Measurements from ENCODE around the gene ERLEC1.
"Not testable (repeated sequence)": the region's sequence is repeated elsewhere in the genome, so short reads cannot be mapped to it uniquely, and the experiment has no call there.

Gene ERLEC1

GRCh38 chr2:53755121-53755520 lies 31.7 kb upstream of the ERLEC1 start:
- H3K27me3 ChIP-seq: no peaks in the 10 kb centered on the region
- TF ChIP-seq Cebpa-rat (IDR thresholded peaks at IDR 0.05): no peak
- H3K4me3 ChIP-seq: no peak overlapping the region
- H3K4me2 ChIP-seq: no peak overlapping the region
- H3K4me1 ChIP-seq: no peaks in the 10 kb centered on the region
- H4K20me1 ChIP-seq: no peaks in the 10 kb centered on the region
- H3K9me3 ChIP-seq: no peaks in the 10 kb centered on the region; the same call in 1 of the 2 replicates
- H3K27ac ChIP-seq: no peak overlapping the region
- no peak overlapping the region for H3K9ac ChIP-seq
- H3K36me3 ChIP-seq: peaks cover 63% of the 10 kb centered on the region

DNA sequence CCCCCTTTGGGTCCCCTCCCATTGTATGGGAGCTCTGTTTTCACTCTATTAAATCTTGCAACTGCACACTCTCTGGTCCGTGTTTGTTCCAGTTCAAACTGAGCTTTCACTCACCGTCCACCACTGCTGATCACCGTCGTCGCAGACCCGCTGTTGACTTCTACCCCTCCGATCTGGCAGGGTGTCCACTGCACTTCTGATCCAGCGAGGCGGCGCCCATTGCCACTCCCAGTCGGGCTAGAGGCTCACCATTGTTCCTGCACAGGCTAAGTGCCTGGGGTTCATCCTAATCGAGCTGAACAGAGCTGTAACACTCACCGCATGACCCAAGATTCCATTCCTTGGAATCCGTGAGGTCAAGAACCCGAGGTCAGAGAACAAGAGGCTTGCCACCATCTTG lies 30.2 kb upstream of the ERLEC1 start:
- H3K36me3 ChIP-seq: peaks cover 75% of the 10 kb centered on the region
- H3K9ac ChIP-seq: no peak overlapping the region
- TF ChIP-seq Cebpa-rat (IDR thresholded peaks at IDR 0.05): no peak
- no peaks in the 10 kb centered on the region for H4K20me1 ChIP-seq
- H3K4me1 ChIP-seq: no peaks in the 10 kb centered on the region
- no peaks in the 10 kb centered on the region; the same call in 1 of the 2 replicates for H3K9me3 ChIP-seq
- no peak overlapping the region for H3K4me3 ChIP-seq
- no peak overlapping the region for H3K27ac ChIP-seq
- H3K4me2 ChIP-seq: no peak overlapping the region
- no peaks in the 10 kb centered on the region for H3K27me3 ChIP-seq

GRCh38 chr2:53757206-53757605 lies 29.6 kb upstream of the ERLEC1 start:
- not testable (repeated sequence) for H3K9me3 ChIP-seq, H3K4me3 ChIP-seq, H3K27ac ChIP-seq, H3K4me1 ChIP-seq, H3K27me3 ChIP-seq, H3K4me2 ChIP-seq, H4K20me1 ChIP-seq, H3K9ac ChIP-seq
- peaks cover 78% of the 10 kb centered on the region for H3K36me3 ChIP-seq

DNA sequence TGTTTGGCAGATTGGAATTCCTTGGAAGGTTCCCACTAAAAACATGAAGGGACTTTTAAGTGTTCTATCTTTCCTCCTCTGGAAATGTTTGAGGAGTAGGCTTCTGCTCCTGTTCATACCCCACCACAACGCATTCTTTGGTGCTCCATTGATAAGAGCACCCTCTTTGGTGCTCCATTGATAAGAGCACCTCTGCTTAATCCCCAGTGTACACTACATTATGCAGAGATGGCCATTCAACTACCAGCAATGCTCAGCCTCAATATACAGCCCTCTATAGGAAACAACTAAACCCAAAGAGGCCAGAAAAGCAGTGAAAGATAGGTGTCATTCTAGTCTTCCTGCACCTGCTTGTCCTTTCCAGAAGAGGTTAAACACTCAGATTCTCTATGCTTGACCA lies 21.1 kb upstream of the ERLEC1 start:
- Histone ChIP-seq H4K20me1 (no peaks in the 10 kb centered on the region), H3K36me3 (peaks cover 42% of the 10 kb centered on the region), H3K9me3 (no peaks in the 10 kb centered on the region), H3K4me3 (no peak overlapping the region), H3K27ac (no peak overlapping the region), H3K27me3 (no peaks in the 10 kb centered on the region), H3K4me1 (peaks cover 25% of the 10 kb centered on the region), H3K9ac (no peak overlapping the region), H3K4me2 (no peak overlapping the region)
- TF ChIP-seq Cebpa-rat (IDR thresholded peaks at IDR 0.05): no peak

- Histone ChIP-seq H4K20me1 (no peaks in the 10 kb centered on the region), H3K27ac (peak within 1 kb of the TSS; percentile 92), H3K36me3 (peaks cover 24% of the 10 kb centered on the region), H3K4me2 (peak within 1 kb of the TSS; percentile 91), H3K9me3 (no peaks in the 10 kb centered on the region), H3K4me3 (peak within 1 kb of the TSS; percentile 93), H3K9ac (peak within 1 kb of the TSS; percentile 93), H3K4me1 (peaks cover 25% of the 10 kb centered on the region), H3K27me3 (no peaks in the 10 kb centered on the region)
- no peak for TF ChIP-seq Cebpa-rat (IDR thresholded peaks at IDR 0.05)
These were observed 19.2 kb upstream of the ERLEC1 start, which contains the start of gene CHAC2 for GRCh38 chr2:53767405-53768241. Gene CHAC2 (plus strand): TSS chr2:53767804. CDS start chr2:53767887, 83 bp downstream.

DNA sequence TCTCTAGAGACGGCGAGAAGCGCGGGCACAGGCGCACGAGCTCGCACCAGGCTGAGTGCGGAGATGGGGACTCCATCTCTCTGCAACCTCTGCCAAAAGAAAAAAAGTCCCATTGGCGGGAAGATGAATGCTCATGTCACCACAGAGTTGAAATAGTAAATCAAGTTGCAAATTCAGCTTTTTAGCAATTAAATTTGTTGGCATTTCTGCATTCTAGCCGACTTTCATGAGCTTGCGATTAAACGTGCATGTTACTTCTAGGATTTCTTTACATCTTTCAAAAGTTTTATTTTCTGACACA lies 18.7 kb upstream of the ERLEC1 start:
- peak overlapping the region; percentile 92 for H3K27ac ChIP-seq
- H3K4me3 ChIP-seq: peak overlapping the region; percentile 93
- 0 out of 2 replicates have a peak, but pooled peaks cover under 1% of the 10 kb centered on the region for H4K20me1 ChIP-seq
- peak overlapping the region; percentile 93 for H3K9ac ChIP-seq
- no peaks in the 10 kb centered on the region for H3K9me3 ChIP-seq
- peaks cover 19% of the 10 kb centered on the region for H3K36me3 ChIP-seq
- H3K27me3 ChIP-seq: no peaks in the 10 kb centered on the region
- H3K4me2 ChIP-seq: peak overlapping the region; percentile 91
- TF ChIP-seq Cebpa-rat (IDR thresholded peaks at IDR 0.05): no peak
- peaks cover 25% of the 10 kb centered on the region for H3K4me1 ChIP-seq

GRCh38 chr2:53769318-53769945 lies 17.4 kb upstream of the ERLEC1 start:
- Histone ChIP-seq H3K27ac (no peak overlapping the region), H3K4me2 (peak overlapping the region; percentile 91), H3K9ac (no peak overlapping the region), H3K36me3 (peaks cover 14% of the 10 kb centered on the region), H3K4me1 (peaks cover 25% of the 10 kb centered on the region), H3K4me3 (no peak overlapping the region), H4K20me1 (peaks cover 11% of the 10 kb centered on the region), H3K27me3 (no peaks in the 10 kb centered on the region), H3K9me3 (no peaks in the 10 kb centered on the region)
- TF ChIP-seq Cebpa-rat (IDR thresholded peaks at IDR 0.05): no peak

GRCh38 chr2:53770264-53770663 lies 16.6 kb upstream of the ERLEC1 start:
- Histone ChIP-seq H3K27ac (no peak overlapping the region), H3K36me3 (peaks cover 14% of the 10 kb centered on the region), H3K9ac (no peak overlapping the region), H4K20me1 (peaks cover 11% of the 10 kb centered on the region), H3K27me3 (no peaks in the 10 kb centered on the region), H3K4me3 (no peak overlapping the region), H3K4me2 (no peak overlapping the region), H3K9me3 (no peaks in the 10 kb centered on the region), H3K4me1 (peaks cover 25% of the 10 kb centered on the region)
- TF ChIP-seq Cebpa-rat (IDR thresholded peaks at IDR 0.05): no peak

DNA sequence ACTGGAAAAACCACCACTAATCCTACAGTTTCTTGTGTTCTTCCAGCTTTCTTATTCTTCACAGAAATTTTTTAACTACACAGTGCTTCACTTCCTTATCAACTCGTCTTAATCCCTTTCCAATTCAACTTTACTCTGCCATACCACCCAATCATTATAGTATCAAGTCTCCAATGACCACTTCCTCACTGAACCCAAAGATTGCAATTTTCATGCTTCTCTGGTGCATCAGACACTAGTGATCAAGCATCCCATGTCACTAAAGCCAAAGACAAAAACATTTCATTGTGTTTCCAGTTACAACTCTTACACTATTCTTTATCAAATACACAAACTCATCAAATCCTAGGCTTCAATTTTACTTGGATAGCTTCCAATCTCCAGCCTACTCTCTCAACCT lies 9.7 kb upstream of the ERLEC1 start:
- H3K27me3 ChIP-seq: no peaks in the 10 kb centered on the region
- TF ChIP-seq Cebpa-rat (IDR thresholded peaks at IDR 0.05): no peak
- no peaks in the 10 kb centered on the region for H3K9me3 ChIP-seq
- no peaks in the 10 kb centered on the region for H3K4me1 ChIP-seq
- no peak overlapping the region for H3K9ac ChIP-seq
- H3K36me3 ChIP-seq: peaks cover 66% of the 10 kb centered on the region
- H3K4me2 ChIP-seq: no peak overlapping the region
- H3K27ac ChIP-seq: no peak overlapping the region
- H3K4me3 ChIP-seq: no peak overlapping the region
- peaks cover 36% of the 10 kb centered on the region for H4K20me1 ChIP-seq

DNA sequence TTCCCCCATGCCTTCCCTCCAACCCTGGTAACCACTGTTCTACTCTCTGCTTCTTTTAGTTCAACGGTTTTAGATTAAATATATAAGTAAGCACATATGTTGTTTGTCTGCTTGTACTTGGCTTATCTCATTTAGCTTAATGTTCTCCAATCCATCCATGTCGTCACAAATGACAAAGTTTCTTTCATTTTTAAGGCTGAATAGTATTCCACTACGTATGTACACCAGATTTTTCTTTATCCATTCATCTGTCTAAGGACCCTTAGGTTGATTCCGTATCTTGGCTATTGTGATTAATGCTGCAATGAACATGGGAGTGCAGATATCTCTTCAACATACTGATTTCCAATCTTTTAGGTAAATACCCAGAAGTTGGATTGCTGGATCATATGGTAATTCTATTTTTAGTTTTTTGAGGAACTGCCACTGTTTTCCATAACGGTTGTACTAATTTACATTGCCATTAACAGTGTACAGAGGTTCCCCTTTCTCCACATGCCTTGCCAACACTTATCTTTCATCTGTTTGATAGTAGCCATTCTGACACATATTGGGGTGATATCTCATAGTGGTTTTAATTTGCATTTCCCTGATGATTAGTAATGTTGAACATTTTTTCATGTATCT lies 8.2 kb upstream of the ERLEC1 start:
- Histone ChIP-seq H3K36me3 (peaks cover 73% of the 10 kb centered on the region), H3K9ac (no peak overlapping the region), H4K20me1 (peaks cover 34% of the 10 kb centered on the region), H3K4me1 (no peaks in the 10 kb centered on the region), H3K4me2 (no peak overlapping the region), H3K27me3 (no peaks in the 10 kb centered on the region), H3K9me3 (no peaks in the 10 kb centered on the region), H3K27ac (no peak overlapping the region), H3K4me3 (no peak overlapping the region)
- TF ChIP-seq Cebpa-rat (IDR thresholded peaks at IDR 0.05): no peak
